CD4-positive, alpha-beta T cell treated with Interleukin-17A for 1 hour (primary cell): ENCODE data around the gene FMO3.

Experiments used
- DNase-seq: peaks from one replicate; pipeline ENCODE4 v3.0.0-alpha.2; 2020

FMO3 gene

GRCh38 chr1:171117085-171117484 lies 26.4 kb downstream of the FMO3 start:
- DNase-seq = no peak

DNA sequence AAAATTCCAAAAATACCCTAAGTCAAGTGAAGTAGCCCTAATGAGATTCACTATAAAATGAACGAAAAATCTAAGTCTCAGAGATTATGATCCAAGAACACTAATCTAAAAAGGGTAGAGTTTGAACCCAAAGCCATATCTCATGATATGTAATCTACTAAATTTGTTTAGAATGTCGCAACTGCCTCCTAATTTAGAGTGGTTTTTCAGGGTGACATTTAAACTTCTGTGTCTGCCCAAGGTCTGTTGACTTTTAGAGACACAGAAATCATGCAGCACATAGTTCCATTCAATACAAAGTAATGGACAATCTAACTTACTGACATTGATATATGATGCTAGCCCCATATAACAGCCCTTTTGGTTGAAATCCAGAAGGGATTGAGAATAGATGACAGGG lies 28.9 kb downstream of the FMO3 start:
- DNase-seq = no peak

DNA sequence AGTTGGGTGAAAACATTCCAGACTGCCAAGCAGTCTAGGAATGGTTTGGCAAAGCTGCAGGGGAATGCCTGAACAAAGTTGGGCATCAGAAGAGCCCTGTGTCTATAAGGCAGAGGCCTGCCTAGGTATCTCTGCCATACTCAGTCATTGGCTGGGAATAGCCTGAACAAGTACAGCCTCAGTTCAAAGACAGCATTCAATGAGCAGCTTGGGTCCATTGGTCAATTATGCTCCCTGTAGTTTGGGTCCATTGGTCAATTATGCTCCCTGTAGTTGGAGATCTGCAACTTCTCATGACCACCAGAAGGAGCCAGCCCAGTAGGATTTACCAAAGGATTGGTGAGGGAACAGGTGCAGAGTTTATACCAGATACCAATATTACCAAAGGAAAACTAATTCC lies 31.6 kb downstream of the FMO3 start:
- DNase-seq = no peak

- no peak for DNase-seq
Measured at GRCh38 chr1:171122893-171123292, 32.2 kb downstream of the FMO3 start.

- no peak for DNase-seq
Measured at GRCh38 chr1:171126504-171126903, 35.8 kb downstream of the FMO3 start.

GRCh38 chr1:171127099-171127498 lies 36.4 kb downstream of the FMO3 start:
- no peak for DNase-seq

GRCh38 chr1:171127501-171127900 lies 36.8 kb downstream of the FMO3 start:
- no peak for DNase-seq

DNA sequence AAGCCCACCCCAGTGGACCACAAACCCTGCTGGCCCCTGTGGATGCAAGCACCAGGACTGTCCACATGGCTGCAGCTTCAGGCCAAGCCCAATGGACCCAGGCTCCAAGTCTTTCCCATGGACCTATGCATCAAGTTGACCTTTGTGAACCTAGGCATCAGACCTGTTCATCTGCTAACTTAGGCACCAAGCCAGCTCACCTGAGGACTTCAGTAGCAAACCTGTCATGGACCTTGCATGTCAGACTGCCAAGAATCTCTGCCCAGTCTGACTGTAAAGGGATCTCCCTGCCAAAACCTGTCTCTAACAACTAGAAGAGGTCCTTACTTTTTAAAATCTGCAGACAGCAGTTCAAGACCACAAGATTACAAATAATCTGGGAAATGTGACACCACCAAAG lies 37.8 kb downstream of the FMO3 start:
- DNase-seq = no peak

GRCh38 chr1:171134204-171134923 lies 43.7 kb downstream of the FMO3 start:
- no peak for DNase-seq

- DNase-seq = no peak
Measured at GRCh38 chr1:171137580-171137979, 46.9 kb downstream of the FMO3 start.

GRCh38 chr1:171138980-171139379 lies 48.3 kb downstream of the FMO3 start:
- DNase-seq = no peak

GRCh38 chr1:171139890-171140289 lies 49.2 kb downstream of the FMO3 start:
- no peak for DNase-seq

- DNase-seq = no peak
Measured at GRCh38 chr1:171140401-171140800, 49.7 kb downstream of the FMO3 start.

DNA sequence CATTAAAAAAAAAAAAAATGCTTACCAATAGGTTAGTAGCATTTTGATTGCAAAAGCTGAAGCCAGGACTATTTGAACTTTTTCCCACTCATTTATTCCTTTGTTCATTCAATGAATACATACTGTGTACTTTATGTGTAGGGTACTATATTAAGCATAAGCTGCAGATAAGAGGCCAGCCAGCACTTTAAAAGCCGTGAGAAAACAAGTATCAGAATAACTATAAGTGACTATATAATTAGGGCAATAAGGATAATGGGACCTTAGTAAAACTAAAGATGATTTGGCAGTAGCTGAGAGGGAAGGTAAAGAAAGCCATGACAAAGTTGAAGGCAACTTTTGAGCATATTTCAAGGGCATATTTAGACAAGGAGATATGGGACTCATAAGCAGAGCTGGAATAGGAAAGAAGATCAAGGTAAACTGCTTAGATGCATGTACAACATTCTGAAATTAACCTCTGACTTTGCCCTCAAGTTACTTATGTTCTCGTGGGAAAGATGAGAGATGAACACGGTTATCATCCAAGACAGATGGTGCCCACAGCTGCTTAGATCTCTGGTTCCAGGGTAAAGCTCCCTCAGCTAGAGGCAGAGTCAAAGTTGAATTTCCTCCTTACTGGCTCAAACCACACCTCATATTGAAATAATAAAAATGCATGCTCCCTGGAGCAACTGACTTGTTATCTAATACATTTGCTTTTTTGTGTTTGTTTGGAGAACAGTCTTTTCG lies 50.4 kb downstream of the FMO3 start:
- DNase-seq = no peak

DNA sequence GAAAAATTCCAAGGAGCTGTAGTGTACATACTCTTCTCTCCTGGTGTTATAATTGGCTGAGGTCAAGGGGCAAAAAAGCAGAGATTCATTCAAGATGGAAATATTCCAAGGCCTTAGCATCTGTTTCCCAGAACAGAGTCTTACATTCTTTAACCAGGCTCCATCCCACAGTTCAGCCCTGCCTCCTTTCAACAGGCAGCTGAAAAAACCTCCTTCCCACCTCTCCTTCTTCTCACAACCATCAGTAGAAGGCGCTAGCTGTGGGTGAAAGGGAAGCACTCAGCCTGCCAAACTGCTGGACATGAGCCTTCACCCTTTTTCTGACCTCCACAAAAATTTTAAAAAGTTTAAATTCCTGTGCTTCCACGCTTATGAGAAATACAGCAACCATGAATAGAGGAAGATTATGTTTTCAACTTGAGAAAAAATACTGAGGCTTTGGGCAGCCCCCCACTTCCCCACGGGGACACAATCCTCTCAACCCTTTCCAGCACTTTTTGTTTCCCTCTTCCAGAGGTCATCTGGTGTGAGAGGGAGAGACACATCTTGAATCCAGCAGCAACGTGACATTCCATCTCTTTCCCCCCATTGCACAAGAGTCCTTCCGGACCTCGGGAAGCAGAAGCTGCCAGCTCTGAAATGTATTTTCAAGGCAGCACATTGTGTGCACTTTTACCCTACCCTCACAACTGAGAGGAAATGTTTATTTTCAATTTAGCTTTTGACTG lies 51.1 kb downstream of the FMO3 start:
- no peak for DNase-seq

DNA sequence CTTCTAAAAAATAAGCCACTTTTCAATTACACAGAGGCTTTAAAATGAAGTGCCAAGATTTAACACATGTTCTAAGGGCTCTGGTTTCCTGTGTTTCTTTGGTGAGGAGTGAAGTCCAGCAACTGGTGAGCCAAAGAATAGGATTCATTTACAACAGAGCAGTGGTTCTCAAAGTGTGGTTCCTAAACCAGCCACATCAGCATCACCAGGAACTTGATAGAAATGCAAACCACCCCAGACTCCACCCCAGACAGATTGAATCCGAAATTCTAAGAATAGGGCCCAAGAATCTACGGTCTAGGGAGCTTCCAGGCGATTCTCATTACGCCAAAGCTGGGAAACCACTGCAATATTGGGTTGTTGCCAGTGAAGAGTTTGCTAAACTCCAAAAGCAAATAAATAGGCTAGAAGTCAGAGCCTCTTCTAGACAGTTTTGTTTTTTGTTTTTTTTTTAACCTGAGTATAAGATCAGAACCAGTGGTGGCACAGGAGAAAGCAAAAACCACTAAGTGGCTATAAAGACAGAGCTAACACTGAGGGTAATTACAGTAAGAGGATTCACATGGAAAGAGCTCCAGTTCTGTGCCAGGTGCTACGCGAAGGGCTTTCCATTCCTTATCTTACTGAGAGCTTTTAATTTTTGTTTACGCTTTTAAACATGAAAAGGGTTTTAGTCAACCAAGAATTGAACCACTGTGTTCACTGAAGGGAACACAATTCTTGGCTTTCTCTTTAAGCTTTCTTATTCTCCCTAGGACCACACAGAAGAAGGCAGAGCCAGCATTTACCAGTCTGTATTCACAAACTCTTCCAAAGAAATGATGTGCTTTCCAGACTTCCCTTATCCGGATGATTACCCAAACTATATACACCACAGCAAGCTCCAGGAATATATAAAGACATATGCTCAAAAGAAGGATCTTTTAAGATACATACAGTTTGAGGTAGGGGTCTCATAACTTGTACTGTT lies 52.0 kb downstream of the FMO3 start:
- no peak for DNase-seq

DNA sequence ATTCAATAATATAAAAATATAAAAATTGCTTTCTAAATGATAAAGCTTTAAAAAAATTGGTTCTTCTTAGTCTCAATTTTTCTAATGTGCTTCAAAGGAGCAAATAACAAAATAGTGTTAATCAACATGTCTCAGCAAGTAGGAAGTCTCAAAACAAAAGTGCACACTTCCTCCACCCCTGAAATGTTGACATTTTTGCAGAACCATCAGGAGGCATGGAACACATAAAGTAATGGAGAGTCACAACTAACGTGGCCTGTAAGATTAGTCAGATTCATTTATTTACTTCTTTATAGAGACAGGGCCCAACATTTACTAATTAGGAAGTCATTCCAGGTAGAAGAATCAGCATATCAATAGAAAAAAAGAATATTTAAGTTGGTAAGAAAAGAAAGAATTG lies 59.5 kb downstream of the FMO3 start:
- DNase-seq = no peak

DNA sequence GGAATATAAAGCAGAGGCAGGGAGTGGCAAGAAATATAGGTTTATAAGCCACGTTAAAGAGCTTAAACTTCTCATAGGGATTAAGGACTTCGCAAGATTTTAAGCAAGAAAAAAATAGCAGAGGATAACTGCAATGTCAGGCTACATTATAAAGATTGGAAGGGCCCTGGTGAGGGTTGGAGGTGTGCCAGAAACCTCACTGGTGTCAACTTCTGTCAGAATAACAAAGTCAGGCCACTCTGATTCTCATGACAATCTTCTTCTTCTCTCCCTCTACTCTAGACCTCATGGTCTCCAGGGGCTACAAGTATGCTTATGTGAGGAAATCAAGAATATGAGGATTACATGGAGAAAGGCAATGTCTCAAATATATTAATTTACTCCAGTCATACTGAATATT lies 61.8 kb downstream of the FMO3 start:
- DNase-seq = no peak

GRCh38 chr1:171155484-171155883 lies 64.8 kb downstream of the FMO3 start:
- DNase-seq = no peak

- no peak for DNase-seq
Measured at GRCh38 chr1:171158096-171158495, 67.4 kb downstream of the FMO3 start.

DNA sequence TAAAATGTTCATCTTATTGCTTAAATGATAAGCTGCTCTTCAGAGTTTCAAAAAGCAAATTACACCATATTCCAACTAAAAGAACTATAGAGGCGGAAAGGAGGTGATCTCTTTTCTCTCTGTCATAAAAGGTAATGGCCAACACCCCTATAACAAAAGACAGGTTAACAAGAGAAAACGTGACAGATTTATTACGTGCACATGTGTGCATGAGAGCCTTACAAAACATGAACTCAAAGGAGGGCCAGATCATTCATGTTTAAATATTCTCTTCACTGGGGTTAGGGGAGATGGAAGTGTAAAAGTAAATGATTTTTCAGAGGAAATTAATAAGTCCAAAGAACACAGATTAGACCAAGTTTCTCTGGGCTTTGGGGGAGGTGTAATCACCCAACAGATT lies 67.8 kb downstream of the FMO3 start:
- no peak for DNase-seq

DNA sequence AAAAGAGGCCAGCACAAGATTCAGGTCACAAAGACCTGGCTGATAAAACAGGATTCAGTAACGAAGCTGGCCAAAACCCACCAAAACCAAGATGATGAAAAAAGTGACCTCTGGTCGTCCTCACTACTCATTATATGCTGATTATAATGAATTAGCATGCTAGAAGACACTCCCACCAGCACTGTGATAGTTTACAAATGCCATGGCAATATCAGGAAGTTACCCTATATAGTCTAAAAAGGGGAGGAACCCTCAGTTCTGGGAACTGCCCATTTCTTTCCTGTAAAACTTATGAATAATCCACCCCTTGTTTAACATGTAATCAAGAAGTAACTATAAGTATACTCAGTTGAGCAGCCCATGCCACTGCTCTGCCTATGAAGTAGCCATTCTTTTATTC lies 68.4 kb downstream of the FMO3 start:
- no peak for DNase-seq

GRCh38 chr1:171160211-171160610 lies 69.5 kb downstream of the FMO3 start:
- DNase-seq = no peak
